ENCODE data around the gene LDLRAD1. TPM values are rescaled to one million over a fixed set of nuclear protein-coding genes. Genes with fewer than 3 reads are reported as not detected.

LDLRAD1 gene
- total RNA-seq, 1 experiment from 2014 or later, result 0.30 TPM

GRCh38 chr1:54051933-54052430 is 34.0 kb upstream of the LDLRAD1 start:
- Histone ChIP-seq H4K20me1 (ENCODE audit: insufficient read depth) (no peaks in the 10 kb centered on the region), H3K4me2 (ENCODE audit: low read length) (peak overlapping the region; percentile 77), H3K27me3 (ENCODE audit: insufficient read depth, low read length) (no peaks in the 10 kb centered on the region), H3K27ac (ENCODE audit: low read depth, low read length) (peak overlapping the region; percentile 70), H3K4me1 (ENCODE audit: control insufficient read depth in 1 of 2, insufficient read depth in 2 of 2, low read length in 2 of 2) (peaks cover 8 to 18% of the 10 kb centered on the region in 2 experiments; a peak in 3 of 4 replicates), H3K9me3 (ENCODE audit: control insufficient read depth in 1 of 2, insufficient read depth in 1 of 2, low read depth in 1 of 2, low read length in 2 of 2) (no peaks in the 10 kb centered on the region), H2AFZ (ENCODE audit: low read depth, low read length, poor library complexity, severe bottlenecking) (no peak overlapping the region), H3K79me2 (ENCODE audit: insufficient read depth, low read length) (peaks cover 22% of the 10 kb centered on the region), H3K36me3 (ENCODE audit: control insufficient read depth in 1 of 2, insufficient read depth in 2 of 2, low read length in 2 of 2) (no peaks in the 10 kb centered on the region), H3K9me2 (ENCODE audit: insufficient read depth) (no peaks in the 10 kb centered on the region), H3K4me3 (replicated peaks in 1 of 2; ENCODE audit: low read depth in 1 of 2, low read length in 2 of 2) (peak overlapping the region; percentile 88 to 94), H3K9ac (ENCODE audit: low read length) (peak overlapping the region; percentile 70)
- ChIA-PET CTCF (no interaction called here), RAD21 (ENCODE audit: low non-redundant PET in 1 of 2, low total read pairs in 2 of 2, uncharacterized antibody in 2 of 2, unreplicated experiment in 2 of 2) (no interaction called here), POLR2A (no interaction called here)
- ATAC-seq (no peak), DNase-seq (ENCODE audit: low read depth, low spot score) (no peak)
- TF ChIP-seq ELF1 (IDR thresholded peaks at IDR 0.05; ENCODE audit: borderline replicate concordance, low read depth) (no peak), SIN3A (IDR thresholded peaks at IDR 0.05; ENCODE audit: low read depth) (no peak), RAD21 (IDR thresholded peaks at IDR 0.05; ENCODE audit: low read depth) (no peak), ZNF274 (IDR thresholded peaks at IDR 0.05; ENCODE audit: low read depth, low read length) (no peak), CBX3 (IDR thresholded peaks at IDR 0.05; ENCODE audit: low read depth) (no peak), YY1 (IDR thresholded peaks at IDR 0.05; ENCODE audit: extremely low read depth, insufficient replicate concordance, low read depth, low read length) (no peak), ZBTB33 (IDR thresholded peaks at IDR 0.05; ENCODE audit: extremely low read depth, insufficient replicate concordance, low read length) (no peak), EZH2 (IDR thresholded peaks at IDR 0.05) (no peak), MAX (IDR thresholded peaks at IDR 0.05) (no peak), JUND (IDR thresholded peaks at IDR 0.05) (no peak), TCF7L2 (IDR thresholded peaks at IDR 0.05; ENCODE audit: borderline replicate concordance, extremely low read depth, insufficient read depth, insufficient read length) (no peak), SRF (IDR thresholded peaks at IDR 0.05; ENCODE audit: low read depth) (no peak), SP1 (IDR thresholded peaks at IDR 0.05; ENCODE audit: low read depth) (no peak), REST (IDR thresholded peaks at IDR 0.05; ENCODE audit: low read depth) (no peak)
- TF ChIP-seq, protein P1, sequence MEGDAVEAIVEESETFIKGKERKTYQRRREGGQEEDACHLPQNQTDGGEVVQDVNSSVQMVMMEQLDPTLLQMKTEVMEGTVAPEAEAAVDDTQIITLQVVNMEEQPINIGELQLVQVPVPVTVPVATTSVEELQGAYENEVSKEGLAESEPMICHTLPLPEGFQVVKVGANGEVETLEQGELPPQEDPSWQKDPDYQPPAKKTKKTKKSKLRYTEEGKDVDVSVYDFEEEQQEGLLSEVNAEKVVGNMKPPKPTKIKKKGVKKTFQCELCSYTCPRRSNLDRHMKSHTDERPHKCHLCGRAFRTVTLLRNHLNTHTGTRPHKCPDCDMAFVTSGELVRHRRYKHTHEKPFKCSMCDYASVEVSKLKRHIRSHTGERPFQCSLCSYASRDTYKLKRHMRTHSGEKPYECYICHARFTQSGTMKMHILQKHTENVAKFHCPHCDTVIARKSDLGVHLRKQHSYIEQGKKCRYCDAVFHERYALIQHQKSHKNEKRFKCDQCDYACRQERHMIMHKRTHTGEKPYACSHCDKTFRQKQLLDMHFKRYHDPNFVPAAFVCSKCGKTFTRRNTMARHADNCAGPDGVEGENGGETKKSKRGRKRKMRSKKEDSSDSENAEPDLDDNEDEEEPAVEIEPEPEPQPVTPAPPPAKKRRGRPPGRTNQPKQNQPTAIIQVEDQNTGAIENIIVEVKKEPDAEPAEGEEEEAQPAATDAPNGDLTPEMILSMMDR (IDR thresholded peaks at IDR 0.05 in 2 of 3, conservative IDR thresholded peaks at IDR 0.05 in 1 of 3; ENCODE audit: borderline replicate concordance in 1 of 3, insufficient read depth in 1 of 3, low read depth in 2 of 3, low read length in 2 of 3), result no peak
- TF ChIP-seq, protein P2, sequence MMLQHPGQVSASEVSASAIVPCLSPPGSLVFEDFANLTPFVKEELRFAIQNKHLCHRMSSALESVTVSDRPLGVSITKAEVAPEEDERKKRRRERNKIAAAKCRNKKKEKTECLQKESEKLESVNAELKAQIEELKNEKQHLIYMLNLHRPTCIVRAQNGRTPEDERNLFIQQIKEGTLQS (IDR thresholded peaks at IDR 0.05), result no peak
- no TSS peak for BruUV-seq (replicated peaks)
- intact Hi-C loops (cut with micrococcal nuclease), result loop anchor here (5.0 kb wide), 1 partner anchor 95 kb away; no protein-coding TSS in a partner anchor

Data from HCT116 (cell line).